ENCODE data around the gene CDK4.

GRCh38 chr12:57724003-57724935 is 27.8 kb downstream of the CDK4 start:
- TF ChIP-seq RAD21 (IDR thresholded peaks at IDR 0.05; ENCODE audit: low read depth) (no peak), CREB1 (IDR thresholded peaks at IDR 0.05; ENCODE audit: low read depth) (no peak), USF1 (IDR thresholded peaks at IDR 0.05) (no peak)
